ENCODE measurements around the gene NPFFR2.

DNA sequence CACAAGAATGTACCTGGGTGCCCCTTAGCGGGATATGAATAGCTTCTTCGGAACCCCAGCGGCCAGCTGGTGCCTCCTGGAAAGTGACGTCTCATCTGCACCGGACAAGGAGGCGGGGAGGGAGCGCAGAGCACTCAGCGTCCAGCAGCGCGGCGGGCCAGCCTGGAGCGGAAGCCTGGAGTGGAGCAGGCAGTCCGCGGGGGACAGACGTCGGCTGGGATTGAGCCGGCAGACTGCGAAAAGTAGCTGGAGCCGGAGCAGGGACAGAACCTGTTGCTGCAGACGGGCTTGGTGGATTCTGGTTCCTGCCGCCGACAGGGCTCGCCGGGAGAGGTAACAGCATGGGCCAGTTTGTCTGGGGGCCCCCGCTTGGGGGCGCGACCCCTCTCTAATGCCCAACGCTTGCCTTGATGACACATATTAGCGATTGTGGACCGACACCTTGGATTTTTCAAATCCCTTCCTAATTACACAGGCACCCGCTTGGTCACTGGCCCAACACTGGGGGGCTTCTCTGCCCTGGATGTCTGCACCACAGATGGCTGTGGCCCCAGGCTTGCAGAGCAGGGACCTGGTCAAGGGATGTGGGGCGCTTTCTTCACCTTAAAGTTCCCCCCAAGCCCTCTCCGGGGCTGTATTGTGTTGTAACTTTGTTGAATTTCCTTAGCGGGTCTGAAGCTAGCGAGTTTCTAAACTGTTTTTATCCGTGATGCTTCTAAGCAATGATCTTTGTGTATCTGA, at the start of gene NPFFR2:
- TF ChIP-seq, protein P1, sequence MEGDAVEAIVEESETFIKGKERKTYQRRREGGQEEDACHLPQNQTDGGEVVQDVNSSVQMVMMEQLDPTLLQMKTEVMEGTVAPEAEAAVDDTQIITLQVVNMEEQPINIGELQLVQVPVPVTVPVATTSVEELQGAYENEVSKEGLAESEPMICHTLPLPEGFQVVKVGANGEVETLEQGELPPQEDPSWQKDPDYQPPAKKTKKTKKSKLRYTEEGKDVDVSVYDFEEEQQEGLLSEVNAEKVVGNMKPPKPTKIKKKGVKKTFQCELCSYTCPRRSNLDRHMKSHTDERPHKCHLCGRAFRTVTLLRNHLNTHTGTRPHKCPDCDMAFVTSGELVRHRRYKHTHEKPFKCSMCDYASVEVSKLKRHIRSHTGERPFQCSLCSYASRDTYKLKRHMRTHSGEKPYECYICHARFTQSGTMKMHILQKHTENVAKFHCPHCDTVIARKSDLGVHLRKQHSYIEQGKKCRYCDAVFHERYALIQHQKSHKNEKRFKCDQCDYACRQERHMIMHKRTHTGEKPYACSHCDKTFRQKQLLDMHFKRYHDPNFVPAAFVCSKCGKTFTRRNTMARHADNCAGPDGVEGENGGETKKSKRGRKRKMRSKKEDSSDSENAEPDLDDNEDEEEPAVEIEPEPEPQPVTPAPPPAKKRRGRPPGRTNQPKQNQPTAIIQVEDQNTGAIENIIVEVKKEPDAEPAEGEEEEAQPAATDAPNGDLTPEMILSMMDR (IDR thresholded peaks at IDR 0.05), result no peak
- no peak for TF ChIP-seq POLR2A (IDR thresholded peaks at IDR 0.05)

Data from right lobe of liver (tissue), 4 donors.